ENCODE data around the gene PPP3R1. TPM values are rescaled to one million over a fixed set of nuclear protein-coding genes. Genes with fewer than 3 reads are reported as not detected.

The PPP3R1 gene
- total RNA-seq, 1 donor from 2014 or later: 65.7 TPM

DNA sequence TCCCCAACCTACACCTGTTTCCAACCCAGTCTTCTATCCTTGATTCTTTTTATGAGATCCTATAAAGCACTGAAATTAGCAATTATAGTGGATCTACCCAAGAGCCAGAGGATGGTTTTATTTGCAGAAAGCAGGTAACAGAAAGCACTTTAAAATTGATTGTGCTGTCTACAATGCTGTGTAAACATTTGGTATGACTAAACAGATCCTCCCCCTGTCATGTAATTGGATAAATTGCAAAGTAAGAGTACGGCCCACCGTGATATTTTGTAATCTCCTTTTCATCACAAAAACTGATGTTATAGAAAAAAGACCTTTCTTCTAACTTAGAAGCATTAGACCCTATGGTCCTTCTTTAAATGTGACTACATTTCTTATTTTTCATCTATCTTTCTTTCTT, 11.3 kb upstream of the PPP3R1 start:
- no peaks in the 10 kb centered on the region for H3K4me1 Mint-ChIP-seq (ENCODE audit: unreplicated experiment)
- no peak overlapping the region for H3K4me3 Mint-ChIP-seq (ENCODE audit: unreplicated experiment)
- DNase-seq (ENCODE audit: low spot score): no peak
- peaks cover 3% of the 10 kb centered on the region for H3K27me3 Mint-ChIP-seq (ENCODE audit: unreplicated experiment)
- no peak overlapping the region for H3K27ac Mint-ChIP-seq (ENCODE audit: unreplicated experiment)
- H3K36me3 Mint-ChIP-seq (ENCODE audit: low read depth, unreplicated experiment): no peaks in the 10 kb centered on the region
- TF ChIP-seq, protein P1, sequence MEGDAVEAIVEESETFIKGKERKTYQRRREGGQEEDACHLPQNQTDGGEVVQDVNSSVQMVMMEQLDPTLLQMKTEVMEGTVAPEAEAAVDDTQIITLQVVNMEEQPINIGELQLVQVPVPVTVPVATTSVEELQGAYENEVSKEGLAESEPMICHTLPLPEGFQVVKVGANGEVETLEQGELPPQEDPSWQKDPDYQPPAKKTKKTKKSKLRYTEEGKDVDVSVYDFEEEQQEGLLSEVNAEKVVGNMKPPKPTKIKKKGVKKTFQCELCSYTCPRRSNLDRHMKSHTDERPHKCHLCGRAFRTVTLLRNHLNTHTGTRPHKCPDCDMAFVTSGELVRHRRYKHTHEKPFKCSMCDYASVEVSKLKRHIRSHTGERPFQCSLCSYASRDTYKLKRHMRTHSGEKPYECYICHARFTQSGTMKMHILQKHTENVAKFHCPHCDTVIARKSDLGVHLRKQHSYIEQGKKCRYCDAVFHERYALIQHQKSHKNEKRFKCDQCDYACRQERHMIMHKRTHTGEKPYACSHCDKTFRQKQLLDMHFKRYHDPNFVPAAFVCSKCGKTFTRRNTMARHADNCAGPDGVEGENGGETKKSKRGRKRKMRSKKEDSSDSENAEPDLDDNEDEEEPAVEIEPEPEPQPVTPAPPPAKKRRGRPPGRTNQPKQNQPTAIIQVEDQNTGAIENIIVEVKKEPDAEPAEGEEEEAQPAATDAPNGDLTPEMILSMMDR (IDR thresholded peaks at IDR 0.05; ENCODE audit: unreplicated experiment): no peak
- no peaks in the 10 kb centered on the region for H3K9me3 Mint-ChIP-seq (ENCODE audit: unreplicated experiment)

GRCh38 chr2:68258851-68259250, 6.5 kb upstream of the PPP3R1 start:
- H3K4me1 Mint-ChIP-seq (ENCODE audit: unreplicated experiment): peaks cover 5% of the 10 kb centered on the region
- no peak for DNase-seq (ENCODE audit: low spot score)
- H3K36me3 Mint-ChIP-seq (ENCODE audit: low read depth, unreplicated experiment): no peaks in the 10 kb centered on the region
- H3K9me3 Mint-ChIP-seq (ENCODE audit: unreplicated experiment): no peaks in the 10 kb centered on the region
- H3K27ac Mint-ChIP-seq (ENCODE audit: unreplicated experiment): no peak overlapping the region
- H3K27me3 Mint-ChIP-seq (ENCODE audit: unreplicated experiment): peaks cover 4% of the 10 kb centered on the region
- H3K4me3 Mint-ChIP-seq (ENCODE audit: unreplicated experiment): no peak overlapping the region
- TF ChIP-seq, protein P1 (IDR thresholded peaks at IDR 0.05; ENCODE audit: unreplicated experiment): no peak

GRCh38 chr2:68256093-68256450, 3.7 kb upstream of the PPP3R1 start:
- TF ChIP-seq, protein P1 (IDR thresholded peaks at IDR 0.05; ENCODE audit: unreplicated experiment): no peak
- peaks cover 9% of the 10 kb centered on the region for H3K4me1 Mint-ChIP-seq (ENCODE audit: unreplicated experiment)
- H3K27ac Mint-ChIP-seq (ENCODE audit: unreplicated experiment): no peak overlapping the region
- DNase-seq (ENCODE audit: low spot score): no peak
- H3K9me3 Mint-ChIP-seq (ENCODE audit: unreplicated experiment): no peaks in the 10 kb centered on the region
- H3K4me3 Mint-ChIP-seq (ENCODE audit: unreplicated experiment): no peak overlapping the region
- H3K27me3 Mint-ChIP-seq (ENCODE audit: unreplicated experiment): peaks cover 13% of the 10 kb centered on the region
- peaks cover 5% of the 10 kb centered on the region for H3K36me3 Mint-ChIP-seq (ENCODE audit: low read depth, unreplicated experiment)

DNA sequence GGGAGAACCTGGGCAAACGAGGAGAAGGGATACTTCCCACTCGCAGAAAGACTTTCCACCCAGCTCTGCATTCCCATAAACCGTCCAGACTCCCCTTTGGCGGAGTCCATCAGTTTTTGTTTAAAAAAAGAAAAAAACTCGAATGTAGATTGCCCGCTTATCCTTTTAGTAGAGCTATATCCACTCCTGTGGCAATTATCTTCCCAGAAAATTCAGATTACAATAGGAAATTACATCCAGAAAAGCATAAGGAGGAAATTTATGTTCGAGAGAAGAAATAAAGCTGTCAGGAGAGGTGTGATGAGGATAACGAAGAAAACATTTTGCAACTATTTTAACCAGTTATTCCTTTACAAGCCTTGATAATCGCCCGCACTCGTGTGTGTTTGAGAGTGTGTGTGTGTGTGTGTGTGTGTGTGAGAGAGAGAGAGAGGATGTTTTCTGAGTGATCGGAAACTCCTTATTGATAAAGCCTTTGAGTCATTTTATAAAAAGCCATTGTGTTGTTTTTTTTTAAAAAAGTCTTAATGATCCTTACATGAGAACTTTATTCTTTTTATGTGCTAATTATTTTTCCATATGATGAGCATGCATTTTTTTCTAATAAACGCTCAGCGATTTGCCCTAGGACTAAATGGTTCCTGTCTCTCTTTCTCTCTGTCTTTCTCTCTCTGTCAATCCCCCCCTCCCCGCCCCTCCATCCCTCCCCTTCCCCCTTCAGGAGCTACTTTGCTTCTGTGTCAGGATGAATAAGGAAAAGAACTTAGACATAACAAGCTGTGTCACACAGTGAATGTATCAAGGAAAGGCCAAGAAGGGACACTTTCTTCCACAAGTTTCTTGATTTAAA, 1.1 kb upstream of the PPP3R1 start:
- Mint-ChIP-seq H3K4me3 (ENCODE audit: unreplicated experiment) (peak overlapping the region; percentile 91), H3K4me1 (ENCODE audit: unreplicated experiment) (peaks cover 15% of the 10 kb centered on the region), H3K9me3 (ENCODE audit: unreplicated experiment) (no peaks in the 10 kb centered on the region), H3K27ac (ENCODE audit: unreplicated experiment) (peak overlapping the region; percentile 98), H3K27me3 (ENCODE audit: unreplicated experiment) (peaks cover 18% of the 10 kb centered on the region), H3K36me3 (ENCODE audit: low read depth, unreplicated experiment) (peaks cover 7% of the 10 kb centered on the region)
- no peak for DNase-seq (ENCODE audit: low spot score)
- TF ChIP-seq, protein P1 (IDR thresholded peaks at IDR 0.05; ENCODE audit: unreplicated experiment): no peak

DNA sequence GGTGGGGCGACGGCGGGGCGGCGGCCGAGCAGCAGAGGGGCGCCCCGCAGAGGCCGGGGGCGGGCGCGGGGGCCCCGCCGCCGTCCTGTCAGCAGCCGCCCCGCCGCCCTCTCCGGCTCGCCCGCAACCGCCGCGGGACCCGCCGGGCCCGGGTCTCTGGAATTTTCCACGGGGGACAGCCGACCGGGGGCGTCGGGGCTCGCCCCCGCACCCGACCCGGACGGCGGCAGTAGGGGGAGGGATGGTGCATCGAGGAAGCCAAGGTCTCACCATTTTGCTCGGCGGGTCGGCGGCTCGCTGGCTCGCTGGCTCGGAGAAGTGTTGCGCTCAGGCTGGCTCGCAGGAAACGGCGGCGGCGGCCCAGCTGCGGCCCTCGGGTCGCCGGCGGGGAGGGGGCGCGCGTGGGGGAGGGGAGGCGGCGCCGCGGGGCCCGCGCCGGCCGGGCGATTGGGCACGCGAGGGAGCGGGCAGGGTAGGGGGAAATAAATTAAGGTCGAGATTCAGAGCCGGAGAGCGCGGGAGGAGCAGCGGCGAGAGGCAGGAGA, 405 bp downstream of the PPP3R1 start:
- DNase-seq (ENCODE audit: low spot score): peak; percentile 57
- H3K4me1 Mint-ChIP-seq (ENCODE audit: unreplicated experiment): peaks cover 15% of the 10 kb centered on the region
- H3K27me3 Mint-ChIP-seq (ENCODE audit: unreplicated experiment): peaks cover 18% of the 10 kb centered on the region
- H3K36me3 Mint-ChIP-seq (ENCODE audit: low read depth, unreplicated experiment): peaks cover 7% of the 10 kb centered on the region
- H3K4me3 Mint-ChIP-seq (ENCODE audit: unreplicated experiment): peak overlapping the region; percentile 88
- TF ChIP-seq, protein P1 (IDR thresholded peaks at IDR 0.05; ENCODE audit: unreplicated experiment): no peak
- no peaks in the 10 kb centered on the region for H3K9me3 Mint-ChIP-seq (ENCODE audit: unreplicated experiment)
- peak overlapping the region; percentile 70 for H3K27ac Mint-ChIP-seq (ENCODE audit: unreplicated experiment)
